NOMO-1 treated with dmso at 0.1 percent for 144 hours (cell line): ENCODE results near the gene POSTN.

Experiments used
- DNase-seq: peaks from one replicate; lab custom pipeline; 2025; ENCODE audit not compliant: unreplicated experiment; lab: John Stamatoyannopoulos, UW

Gene POSTN

GRCh38 chr13:37598597-37598996 lies at the start of gene POSTN:
TSS of gene POSTN (minus strand) at chr13:37598768. CDS start at chr13:37598726, 42 bp downstream.
- DNase-seq = no peak

DNA sequence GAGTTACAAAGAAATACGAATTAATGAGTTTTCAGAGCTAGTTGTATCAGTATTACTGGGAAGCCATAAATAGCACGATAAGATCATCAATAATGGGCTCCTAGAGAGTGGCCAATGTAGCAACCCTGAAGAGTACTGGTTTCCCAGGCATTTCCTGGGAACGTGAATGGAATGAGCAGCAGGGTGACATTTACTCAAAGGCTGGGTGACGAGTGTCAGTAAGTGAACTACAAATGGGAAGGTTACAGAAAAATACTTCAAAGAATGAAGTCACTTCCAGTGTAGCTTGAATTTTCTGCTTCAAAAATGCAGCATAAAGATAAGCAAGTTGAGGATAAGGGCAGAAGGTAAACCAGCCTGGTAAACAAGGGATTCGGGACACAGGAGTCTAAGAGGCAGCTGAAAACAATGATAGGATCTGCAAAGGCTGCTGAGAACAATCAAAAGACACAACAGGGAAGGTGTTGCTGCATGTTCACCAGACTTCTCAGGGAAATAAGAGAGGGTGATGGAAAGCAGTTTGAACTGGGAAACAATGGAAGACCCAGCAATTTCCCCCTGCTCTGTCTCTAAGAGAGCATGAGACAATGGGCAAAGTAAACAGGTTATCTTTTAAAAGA lies 48.6 kb upstream of the POSTN start:
- no peak for DNase-seq

GRCh38 chr13:37646531-37646930 lies 48.0 kb upstream of the POSTN start:
- DNase-seq = no peak

- no peak for DNase-seq
These were observed 46.7 kb upstream of the POSTN start for GRCh38 chr13:37645181-37645740.

DNA sequence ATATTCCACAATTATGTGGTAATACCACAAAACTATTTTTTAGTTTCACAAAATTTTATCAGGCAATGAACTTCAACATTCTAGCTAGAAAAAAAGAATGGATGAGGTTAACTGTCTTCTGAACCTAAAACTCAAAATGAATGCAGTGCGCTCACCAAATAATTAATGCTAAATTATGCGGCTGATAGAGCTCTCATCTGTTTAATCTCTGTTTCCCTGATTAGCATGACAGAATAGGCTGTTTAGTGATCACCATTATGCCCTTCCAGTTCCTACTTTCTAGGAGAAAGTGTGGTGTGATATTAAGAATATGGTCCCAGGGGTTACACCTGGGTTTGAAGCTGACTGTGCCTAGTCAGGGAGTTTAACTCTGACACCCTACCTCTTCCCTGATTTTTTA lies 42.8 kb upstream of the POSTN start:
- no peak for DNase-seq

- no peak for DNase-seq
These were observed 41.9 kb upstream of the POSTN start for GRCh38 chr13:37640499-37640898.

DNA sequence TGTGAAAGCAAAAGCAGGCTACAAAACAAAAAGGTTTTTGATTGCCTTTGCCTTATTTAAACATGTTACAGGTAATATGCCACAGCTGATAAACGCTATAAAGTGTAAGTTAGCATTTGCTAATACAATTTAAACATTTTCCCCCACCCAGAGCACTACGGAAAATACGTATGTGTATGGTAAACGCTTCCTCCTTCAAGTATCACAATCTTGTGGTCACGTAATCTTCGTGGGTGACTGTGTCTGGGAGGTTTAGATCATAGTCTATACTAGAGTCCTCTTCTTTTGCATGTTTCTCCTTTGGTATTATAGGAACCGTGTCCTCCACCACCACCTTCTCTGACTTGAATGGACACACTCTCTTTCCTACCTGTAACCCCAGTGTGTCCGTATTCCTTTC lies 38.1 kb upstream of the POSTN start:
- no peak for DNase-seq

DNA sequence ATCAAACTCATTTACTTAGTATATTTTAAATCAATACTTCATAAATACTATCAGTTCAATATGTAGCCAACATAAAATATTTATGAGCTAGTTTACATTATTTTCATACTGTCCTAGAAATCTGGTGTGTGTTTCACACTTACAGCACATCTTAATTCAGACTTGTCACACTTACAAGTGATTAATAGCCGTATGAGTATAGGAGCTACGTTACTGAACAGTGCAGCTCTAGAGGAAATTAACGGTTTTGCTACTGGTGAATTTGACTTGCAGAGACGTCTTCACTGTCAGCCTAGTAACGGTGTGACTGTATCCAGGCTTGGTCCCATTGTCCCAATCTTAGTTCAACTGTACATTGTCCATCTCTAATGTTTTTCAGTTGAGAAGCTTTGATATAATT lies 33.7 kb upstream of the POSTN start:
- no peak for DNase-seq

DNA sequence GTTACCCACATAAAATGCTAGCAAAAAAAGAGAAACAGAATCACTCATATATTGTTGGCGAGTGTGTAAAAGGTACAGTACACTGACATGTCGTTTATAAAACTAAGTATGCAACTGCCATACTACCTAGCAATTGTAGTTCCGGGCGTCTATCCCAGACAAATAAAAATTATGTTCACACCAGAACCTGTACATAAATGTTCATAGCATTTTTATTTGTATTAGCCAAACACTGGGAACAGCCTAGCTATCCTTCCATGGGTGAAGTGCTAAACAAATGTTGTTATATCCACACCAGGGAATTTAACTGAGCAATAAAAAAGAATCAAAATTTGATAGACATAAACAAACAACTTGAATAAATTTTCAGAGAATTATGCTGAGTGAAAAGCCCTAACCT lies 28.9 kb upstream of the POSTN start:
- DNase-seq = no peak

GRCh38 chr13:37621811-37622361 lies 23.3 kb upstream of the POSTN start:
- DNase-seq = no peak

DNA sequence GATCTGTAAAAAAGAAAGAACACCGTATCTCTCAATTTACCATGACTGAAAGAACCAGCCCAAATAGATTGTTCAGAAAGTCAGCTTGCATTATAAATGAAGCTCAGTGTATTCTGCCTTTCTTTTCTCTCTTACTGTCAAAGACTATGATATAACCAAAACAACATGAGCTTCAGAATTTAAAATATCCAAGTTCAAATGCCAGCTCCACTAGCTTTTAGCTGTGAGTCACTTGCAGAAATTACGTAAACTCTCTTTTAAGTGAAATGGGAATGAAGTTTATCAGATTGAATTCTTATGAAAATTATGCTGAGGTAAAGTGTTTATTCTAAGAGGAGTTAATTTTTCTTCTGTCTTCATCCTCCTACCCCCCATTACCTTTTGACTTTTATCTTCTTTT lies 20.0 kb upstream of the POSTN start:
- DNase-seq = no peak

DNA sequence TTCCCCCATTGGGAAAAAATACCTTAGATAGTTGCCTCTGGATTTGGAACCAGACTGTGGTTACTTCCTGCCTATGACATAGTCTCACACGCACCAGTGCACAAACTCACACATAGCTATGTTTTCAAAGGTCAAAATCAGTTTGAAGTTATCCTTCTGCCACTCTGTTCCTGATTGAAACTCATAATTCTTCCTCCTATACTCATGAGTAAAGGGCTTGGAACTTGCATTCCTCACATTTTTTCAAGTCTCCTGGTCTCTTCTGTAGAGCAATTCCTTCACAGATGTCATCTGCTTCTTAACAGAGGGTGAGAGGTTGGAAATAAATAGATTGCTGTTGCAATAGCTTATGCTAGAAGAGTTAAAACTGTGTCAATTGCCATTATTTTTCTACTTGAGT lies 18.6 kb upstream of the POSTN start:
- no peak for DNase-seq

DNA sequence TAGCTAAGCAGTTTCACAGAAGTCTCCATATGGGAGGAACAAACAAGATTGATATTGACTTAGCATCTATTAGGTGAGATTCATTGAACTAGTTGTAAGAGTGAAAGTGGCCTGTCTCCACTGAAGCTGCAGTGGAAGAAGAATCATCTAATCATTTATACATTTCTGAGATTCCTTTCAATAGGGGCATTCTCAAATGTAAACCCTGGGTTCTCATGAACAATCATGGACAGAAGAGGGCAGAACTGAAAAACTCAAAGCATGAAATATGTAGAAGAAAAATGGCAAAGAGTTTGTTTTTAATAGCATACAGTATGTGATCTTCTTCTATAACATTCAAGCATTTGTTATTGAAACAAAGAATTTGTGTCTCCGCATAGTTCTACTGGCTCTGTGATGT lies 17.6 kb upstream of the POSTN start:
- no peak for DNase-seq

DNA sequence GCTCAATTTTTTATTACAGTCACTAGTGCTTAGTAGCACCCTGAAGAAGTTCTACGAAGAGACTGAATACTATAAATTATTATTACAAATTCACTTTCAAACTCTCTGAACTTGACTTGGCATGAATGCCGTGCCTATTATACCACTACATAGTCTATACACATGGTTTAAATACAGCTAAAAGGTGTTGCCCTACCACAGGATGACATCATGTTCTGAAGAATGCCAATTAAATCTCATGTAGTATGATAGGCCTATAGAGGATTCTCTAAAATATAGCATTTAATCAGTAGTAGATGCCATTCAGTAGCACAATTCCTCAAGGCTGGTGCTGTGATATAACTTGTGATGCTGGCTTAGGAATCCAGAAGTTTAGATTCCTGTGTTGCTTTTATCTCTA lies 16.7 kb upstream of the POSTN start:
- DNase-seq = no peak

- DNase-seq = no peak
These were observed 15.1 kb upstream of the POSTN start for GRCh38 chr13:37613638-37614037.

- DNase-seq = no peak
These were observed 14.7 kb upstream of the POSTN start for GRCh38 chr13:37613236-37613635.

- DNase-seq = no peak
These were observed 10.3 kb upstream of the POSTN start for GRCh38 chr13:37608750-37609339.

- DNase-seq = no peak
These were observed 4.3 kb upstream of the POSTN start for GRCh38 chr13:37602733-37603381.

DNA sequence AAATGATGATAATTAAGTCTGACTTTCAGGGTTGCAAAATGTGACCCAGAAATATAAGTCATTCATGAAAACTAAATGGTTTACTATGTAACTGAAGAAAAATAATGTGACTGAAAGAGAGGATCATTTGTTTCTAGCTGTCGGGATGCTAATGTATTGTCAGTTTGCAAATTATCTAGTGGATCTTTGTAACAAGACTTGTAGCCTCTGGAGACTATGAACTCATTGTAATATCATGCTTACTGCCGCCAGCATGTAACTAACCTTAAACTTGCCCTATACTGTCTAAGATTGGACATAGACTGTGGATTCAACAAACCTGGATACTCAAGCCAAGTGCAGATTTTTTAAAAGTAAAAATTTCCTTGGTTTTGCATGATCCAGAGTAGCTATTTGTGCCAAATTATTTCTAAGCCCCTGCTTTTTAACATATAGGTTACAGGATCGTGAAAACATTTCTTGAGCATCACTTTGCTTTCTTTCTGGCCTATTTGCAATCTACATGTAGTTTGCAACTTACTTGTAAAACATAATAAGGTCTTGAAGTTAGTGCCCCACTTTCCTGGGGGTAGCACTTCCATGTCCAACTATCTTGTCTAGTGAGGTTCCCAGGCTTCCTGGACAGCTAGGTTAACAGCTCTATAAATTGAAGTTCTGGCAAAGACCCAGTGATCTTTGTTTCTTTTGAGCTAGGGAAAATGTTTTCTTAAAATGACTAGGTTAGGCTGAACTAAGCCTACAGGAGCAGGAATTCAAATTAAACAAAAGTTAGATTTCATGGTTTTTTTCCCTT lies 3.3 kb upstream of the POSTN start:
- DNase-seq = no peak

GRCh38 chr13:37599519-37599918 lies 951 bp upstream of the POSTN start:
- no peak for DNase-seq

DNA sequence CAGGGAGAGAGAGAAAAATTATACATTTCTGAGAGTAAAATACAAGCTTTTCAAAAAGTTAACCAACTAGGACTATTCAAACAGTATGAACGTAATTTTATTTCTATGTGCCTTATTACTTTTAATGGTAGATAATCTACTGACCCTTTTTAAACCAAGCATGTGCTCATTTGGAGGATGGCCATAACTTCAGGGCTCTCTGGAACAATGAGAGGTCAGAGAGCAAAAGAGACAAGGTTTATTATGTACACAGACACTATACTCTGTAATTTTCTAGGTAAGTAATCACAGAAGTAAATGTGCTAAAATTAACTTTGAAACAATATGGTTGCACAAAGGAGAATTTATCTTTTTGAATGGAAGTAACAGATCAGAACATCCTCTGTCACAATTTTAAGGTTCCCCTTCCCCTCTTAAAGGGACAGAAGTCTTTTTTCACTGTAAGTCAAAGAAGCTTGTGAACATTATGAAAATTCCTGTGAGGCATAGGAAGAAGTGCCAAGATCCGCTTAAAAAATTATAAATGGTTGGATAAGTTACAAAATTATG lies 1.0 kb downstream of the POSTN start:
- DNase-seq = no peak
